K562 (cell line): ENCODE data around the gene NECTIN4. TPM values are rescaled to one million over a fixed set of nuclear protein-coding genes. Genes with fewer than 3 reads are reported as not detected.

ENCODE experiments used
- CCNT2 ChIP-seq: IDR thresholded peaks from 2 replicates; pipeline ENCODE4 v1.6.1; 2011; ENCODE audit warnings: borderline replicate concordance, low read depth, mild to moderate bottlenecking, moderate library complexity, mixed read lengths, low read length; ENCODE audit not compliant: insufficient read length; ENCODE audit errors: extremely low read depth
- ELF4 ChIP-seq: fragments of 450-650 bp; formaldehyde crosslinking; IDR thresholded peaks from 2 replicates; pipeline ENCODE4 v1.4.0; 2022; ENCODE audit warnings: missing genetic modification characterization
- NFE2L1 ChIP-seq: fragments of 450-650 bp; IDR thresholded peaks from 2 replicates; pipeline ENCODE4 v1.6.1; 2016; ENCODE audit warnings: missing genetic modification characterization, low read depth, mild to moderate bottlenecking, missing compliant biosample characterization, moderate library complexity, borderline replicate concordance
- TEAD2 ChIP-seq: fragments of 450-650 bp; IDR thresholded peaks from 2 replicates; pipeline ENCODE4 v1.6.1; 2016; ENCODE audit warnings: missing genetic modification characterization, control low read depth, missing compliant biosample characterization
- ZNF584 ChIP-seq: fragments of 200-800 bp; sonication (Bioruptor generic); IDR thresholded peaks from 2 replicates; pipeline ENCODE4 v1.6.1; 2016; ENCODE audit warnings: low read depth, mild to moderate bottlenecking, missing genetic modification characterization, missing compliant biosample characterization
- polyA plus RNA-seq, 8 experiments: library from polyadenylated mRNA; depleted of rRNA in 4 of 8; stranded (reverse) in 5 of 8; unstranded in 3 of 8; fragments of >200 nt; fragmentation: Nextera tagmentation in 2 of 8; fragmentation: Illumina TruSeq in 1 of 8; extraction: Ambion mirVana in 2 of 8; extraction: Trizol in 1 of 8; gene quantifications; 2 replicates each; pipeline versions ENCODE4 v1.2.1 to v1.2.3, GENCODE V29; 2011 to 2014; ENCODE audit warnings: inconsistent platforms in 1 of 8, missing spikeins in 1 of 8
- total RNA-seq, 7 experiments: library from RNA; depleted of rRNA in 6 of 7; stranded (reverse); fragments of >200 nt in 6 of 7; fragmentation: Illumina TruSeq in 2 of 7; extraction: Trizol in 2 of 7; gene quantifications; 2 replicates each; pipeline versions ENCODE4 v1.2.1 to v1.2.3, GENCODE V29; 2011 to 2021; ENCODE audit warnings: low replicate concordance in 1 of 7
- TF ChIP-seq, protein P1 (sequence below): sonication (generic); formaldehyde crosslinking; IDR thresholded peaks from 2 replicates; pipeline ENCODE4 v1.5.0; 2020; ENCODE audit warnings: missing genetic modification reagents
- TF ChIP-seq, protein P2 (sequence below): fragments of 450-650 bp; IDR thresholded peaks from 2 replicates; pipeline ENCODE4 v1.6.1; 2016; ENCODE audit warnings: low read depth, mild to moderate bottlenecking, moderate library complexity
- TF ChIP-seq, protein P3 (sequence below): IDR thresholded peaks from 2 replicates; pipeline ENCODE4 v1.6.1; 2016; ENCODE audit warnings: missing genetic modification characterization, missing compliant biosample characterization
- TF ChIP-seq, protein P4 (sequence below): fragments of 250-450 bp; sonication (Bioruptor Pico); IDR thresholded peaks from 2 replicates; pipeline ENCODE4 v1.8.0; 2022; ENCODE audit warnings: moderate library complexity, mild to moderate bottlenecking, inconsistent platforms
- TF ChIP-seq, protein P5 (sequence below): fragments of 450-650 bp; IDR thresholded peaks from one replicate; pipeline ENCODE4 v1.6.1; 2018; ENCODE audit warnings: mild to moderate bottlenecking, moderate library complexity; ENCODE audit not compliant: partially characterized antibody
- TF ChIP-seq, protein P6 (sequence below): fragments of 250-450 bp; sonication (Bioruptor Pico); IDR thresholded peaks from 2 replicates; pipeline ENCODE4 v1.4.0; 2020

NECTIN4 gene
- total and polyA plus RNA-seq, 9 of the 15 experiments (the other 6 are each of a cell fraction or from before 2014, with no cell fraction given): 0.01 to 0.09 TPM; not detected in 7

DNA sequence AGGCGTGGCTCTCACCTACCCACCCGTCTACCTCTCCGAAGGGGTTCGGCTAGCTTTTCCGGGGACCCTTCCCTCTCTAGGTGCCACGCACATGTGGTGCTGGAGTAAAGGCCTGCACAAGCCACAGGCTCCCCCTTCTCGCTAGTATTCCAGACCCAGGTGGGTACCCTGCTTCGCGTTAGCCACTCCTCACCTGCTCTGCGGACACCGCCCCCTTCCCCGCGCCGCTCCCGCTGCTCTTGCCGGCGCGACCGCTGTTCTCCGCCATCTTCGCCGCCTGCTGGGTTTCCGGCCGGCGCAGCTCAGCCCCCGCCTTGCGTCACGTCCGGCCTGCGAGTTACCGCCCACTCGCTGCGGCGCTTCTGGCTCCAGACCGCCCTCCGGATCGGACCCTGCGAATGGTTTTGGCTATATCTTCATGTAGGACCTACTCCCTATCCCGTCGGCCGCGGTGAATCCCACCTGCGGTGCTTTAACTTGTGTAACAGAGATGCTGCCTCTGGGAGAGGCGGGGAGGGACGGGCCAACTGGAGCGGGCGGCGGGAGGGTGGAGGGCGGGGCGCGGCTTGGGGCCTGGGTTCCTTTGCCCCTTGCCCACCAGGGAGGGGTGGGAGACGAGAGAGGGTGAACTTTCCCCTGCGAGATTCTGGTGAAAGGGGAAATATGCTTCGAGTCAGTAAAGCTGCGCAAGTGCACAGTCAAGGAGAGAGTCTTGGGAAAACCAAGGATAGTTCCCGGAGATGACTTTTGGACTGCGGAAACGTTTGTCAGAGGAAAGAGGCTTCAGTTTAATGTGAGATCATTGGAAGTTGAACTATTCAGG, 28.6 kb upstream of the NECTIN4 start, which contains the start of the genes NIT1 and PFDN2 (continued):
- TF ChIP-seq, protein P1, sequence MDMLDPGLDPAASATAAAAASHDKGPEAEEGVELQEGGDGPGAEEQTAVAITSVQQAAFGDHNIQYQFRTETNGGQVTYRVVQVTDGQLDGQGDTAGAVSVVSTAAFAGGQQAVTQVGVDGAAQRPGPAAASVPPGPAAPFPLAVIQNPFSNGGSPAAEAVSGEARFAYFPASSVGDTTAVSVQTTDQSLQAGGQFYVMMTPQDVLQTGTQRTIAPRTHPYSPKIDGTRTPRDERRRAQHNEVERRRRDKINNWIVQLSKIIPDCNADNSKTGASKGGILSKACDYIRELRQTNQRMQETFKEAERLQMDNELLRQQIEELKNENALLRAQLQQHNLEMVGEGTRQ: no peak
- TF ChIP-seq, protein P2, sequence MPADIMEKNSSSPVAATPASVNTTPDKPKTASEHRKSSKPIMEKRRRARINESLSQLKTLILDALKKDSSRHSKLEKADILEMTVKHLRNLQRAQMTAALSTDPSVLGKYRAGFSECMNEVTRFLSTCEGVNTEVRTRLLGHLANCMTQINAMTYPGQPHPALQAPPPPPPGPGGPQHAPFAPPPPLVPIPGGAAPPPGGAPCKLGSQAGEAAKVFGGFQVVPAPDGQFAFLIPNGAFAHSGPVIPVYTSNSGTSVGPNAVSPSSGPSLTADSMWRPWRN: no peak
- TF ChIP-seq ZNF584 (CRISPR knock-in tag): no peak
- TF ChIP-seq, protein P3, sequence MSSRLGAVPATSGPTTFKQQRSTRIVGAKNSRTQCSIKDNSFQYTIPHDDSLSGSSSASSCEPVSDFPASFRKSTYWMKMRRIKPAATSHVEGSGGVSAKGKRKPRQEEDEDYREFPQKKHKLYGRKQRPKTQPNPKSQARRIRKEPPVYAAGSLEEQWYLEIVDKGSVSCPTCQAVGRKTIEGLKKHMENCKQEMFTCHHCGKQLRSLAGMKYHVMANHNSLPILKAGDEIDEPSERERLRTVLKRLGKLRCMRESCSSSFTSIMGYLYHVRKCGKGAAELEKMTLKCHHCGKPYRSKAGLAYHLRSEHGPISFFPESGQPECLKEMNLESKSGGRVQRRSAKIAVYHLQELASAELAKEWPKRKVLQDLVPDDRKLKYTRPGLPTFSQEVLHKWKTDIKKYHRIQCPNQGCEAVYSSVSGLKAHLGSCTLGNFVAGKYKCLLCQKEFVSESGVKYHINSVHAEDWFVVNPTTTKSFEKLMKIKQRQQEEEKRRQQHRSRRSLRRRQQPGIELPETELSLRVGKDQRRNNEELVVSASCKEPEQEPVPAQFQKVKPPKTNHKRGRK (tag): no peak
- TF ChIP-seq TEAD2: no peak
- TF ChIP-seq, protein P4, sequence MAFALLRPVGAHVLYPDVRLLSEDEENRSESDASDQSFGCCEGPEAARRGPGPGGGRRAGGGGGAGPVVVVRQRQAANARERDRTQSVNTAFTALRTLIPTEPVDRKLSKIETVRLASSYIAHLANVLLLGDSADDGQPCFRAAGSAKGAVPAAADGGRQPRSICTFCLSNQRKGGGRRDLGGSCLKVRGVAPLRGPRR (CRISPR knock-in tag): no peak
- TF ChIP-seq CCNT2: peak; percentile 83
- TF ChIP-seq, protein P5, sequence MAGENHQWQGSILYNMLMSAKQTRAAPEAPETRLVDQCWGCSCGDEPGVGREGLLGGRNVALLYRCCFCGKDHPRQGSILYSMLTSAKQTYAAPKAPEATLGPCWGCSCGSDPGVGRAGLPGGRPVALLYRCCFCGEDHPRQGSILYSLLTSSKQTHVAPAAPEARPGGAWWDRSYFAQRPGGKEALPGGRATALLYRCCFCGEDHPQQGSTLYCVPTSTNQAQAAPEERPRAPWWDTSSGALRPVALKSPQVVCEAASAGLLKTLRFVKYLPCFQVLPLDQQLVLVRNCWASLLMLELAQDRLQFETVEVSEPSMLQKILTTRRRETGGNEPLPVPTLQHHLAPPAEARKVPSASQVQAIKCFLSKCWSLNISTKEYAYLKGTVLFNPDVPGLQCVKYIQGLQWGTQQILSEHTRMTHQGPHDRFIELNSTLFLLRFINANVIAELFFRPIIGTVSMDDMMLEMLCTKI: no peak
- TF ChIP-seq ELF4: no peak
- no peak for TF ChIP-seq NFE2L1 (tag)
- TF ChIP-seq, protein P6, sequence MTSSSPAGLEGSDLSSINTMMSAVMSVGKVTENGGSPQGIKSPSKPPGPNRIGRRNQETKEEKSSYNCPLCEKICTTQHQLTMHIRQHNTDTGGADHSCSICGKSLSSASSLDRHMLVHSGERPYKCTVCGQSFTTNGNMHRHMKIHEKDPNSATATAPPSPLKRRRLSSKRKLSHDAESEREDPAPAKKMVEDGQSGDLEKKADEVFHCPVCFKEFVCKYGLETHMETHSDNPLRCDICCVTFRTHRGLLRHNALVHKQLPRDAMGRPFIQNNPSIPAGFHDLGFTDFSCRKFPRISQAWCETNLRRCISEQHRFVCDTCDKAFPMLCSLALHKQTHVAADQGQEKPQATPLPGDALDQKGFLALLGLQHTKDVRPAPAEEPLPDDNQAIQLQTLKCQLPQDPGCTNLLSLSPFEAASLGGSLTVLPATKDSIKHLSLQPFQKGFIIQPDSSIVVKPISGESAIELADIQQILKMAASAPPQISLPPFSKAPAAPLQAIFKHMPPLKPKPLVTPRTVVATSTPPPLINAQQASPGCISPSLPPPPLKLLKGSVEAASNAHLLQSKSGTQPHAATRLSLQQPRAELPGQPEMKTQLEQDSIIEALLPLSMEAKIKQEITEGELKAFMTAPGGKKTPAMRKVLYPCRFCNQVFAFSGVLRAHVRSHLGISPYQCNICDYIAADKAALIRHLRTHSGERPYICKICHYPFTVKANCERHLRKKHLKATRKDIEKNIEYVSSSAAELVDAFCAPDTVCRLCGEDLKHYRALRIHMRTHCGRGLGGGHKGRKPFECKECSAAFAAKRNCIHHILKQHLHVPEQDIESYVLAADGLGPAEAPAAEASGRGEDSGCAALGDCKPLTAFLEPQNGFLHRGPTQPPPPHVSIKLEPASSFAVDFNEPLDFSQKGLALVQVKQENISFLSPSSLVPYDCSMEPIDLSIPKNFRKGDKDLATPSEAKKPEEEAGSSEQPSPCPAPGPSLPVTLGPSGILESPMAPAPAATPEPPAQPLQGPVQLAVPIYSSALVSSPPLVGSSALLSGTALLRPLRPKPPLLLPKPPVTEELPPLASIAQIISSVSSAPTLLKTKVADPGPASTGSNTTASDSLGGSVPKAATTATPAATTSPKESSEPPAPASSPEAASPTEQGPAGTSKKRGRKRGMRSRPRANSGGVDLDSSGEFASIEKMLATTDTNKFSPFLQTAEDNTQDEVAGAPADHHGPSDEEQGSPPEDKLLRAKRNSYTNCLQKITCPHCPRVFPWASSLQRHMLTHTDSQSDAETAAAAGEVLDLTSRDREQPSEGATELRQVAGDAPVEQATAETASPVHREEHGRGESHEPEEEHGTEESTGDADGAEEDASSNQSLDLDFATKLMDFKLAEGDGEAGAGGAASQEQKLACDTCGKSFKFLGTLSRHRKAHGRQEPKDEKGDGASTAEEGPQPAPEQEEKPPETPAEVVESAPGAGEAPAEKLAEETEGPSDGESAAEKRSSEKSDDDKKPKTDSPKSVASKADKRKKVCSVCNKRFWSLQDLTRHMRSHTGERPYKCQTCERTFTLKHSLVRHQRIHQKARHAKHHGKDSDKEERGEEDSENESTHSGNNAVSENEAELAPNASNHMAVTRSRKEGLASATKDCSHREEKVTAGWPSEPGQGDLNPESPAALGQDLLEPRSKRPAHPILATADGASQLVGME (CRISPR knock-in tag): no peak
